Uterus (tissue), 2 donors: Measurements from ENCODE around the gene ERN2.

Experiments used
- POLR2A ChIP-seq, 2 donors: fragments of 450-650 bp; IDR thresholded peaks; one replicate each; pipeline ENCODE4 v1.6.1; 2016; ENCODE audit warnings: antibody characterized with exemption in 2 of 2, mild to moderate bottlenecking in 1 of 2, moderate library complexity in 1 of 2
- TF ChIP-seq, protein P1 (sequence below), 4 experiments: fragments of 200-600 bp in 2 of 4; fragments of 450-650 bp in 2 of 4; sonication (generic) in 2 of 4; IDR thresholded peaks; one replicate each; pipeline ENCODE4 v1.5.1; 2016 to 2019; ENCODE audit warnings: antibody characterized with exemption in 4 of 4, mild to moderate bottlenecking in 2 of 4, moderate library complexity in 1 of 4

DNA sequence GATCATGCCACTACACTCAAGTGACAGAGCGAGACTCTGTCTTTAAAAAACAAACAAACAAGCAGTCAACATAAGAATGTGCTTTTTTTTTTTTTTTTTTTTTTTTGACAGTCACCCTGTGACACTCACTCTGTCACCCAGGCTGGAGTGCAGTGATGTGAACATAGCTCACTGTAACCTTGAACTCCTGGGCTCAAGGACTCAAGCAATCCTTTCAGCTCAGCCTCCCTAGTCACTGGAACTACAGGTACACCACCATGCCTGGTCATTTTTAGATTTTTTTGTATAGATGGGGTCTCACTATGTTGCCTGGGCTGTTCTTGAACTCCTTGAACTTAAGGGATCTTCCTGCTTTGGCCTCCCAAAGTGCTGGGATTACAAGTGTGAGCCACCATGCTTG is 26.5 kb upstream of the ERN2 start:
- TF ChIP-seq, protein P1, sequence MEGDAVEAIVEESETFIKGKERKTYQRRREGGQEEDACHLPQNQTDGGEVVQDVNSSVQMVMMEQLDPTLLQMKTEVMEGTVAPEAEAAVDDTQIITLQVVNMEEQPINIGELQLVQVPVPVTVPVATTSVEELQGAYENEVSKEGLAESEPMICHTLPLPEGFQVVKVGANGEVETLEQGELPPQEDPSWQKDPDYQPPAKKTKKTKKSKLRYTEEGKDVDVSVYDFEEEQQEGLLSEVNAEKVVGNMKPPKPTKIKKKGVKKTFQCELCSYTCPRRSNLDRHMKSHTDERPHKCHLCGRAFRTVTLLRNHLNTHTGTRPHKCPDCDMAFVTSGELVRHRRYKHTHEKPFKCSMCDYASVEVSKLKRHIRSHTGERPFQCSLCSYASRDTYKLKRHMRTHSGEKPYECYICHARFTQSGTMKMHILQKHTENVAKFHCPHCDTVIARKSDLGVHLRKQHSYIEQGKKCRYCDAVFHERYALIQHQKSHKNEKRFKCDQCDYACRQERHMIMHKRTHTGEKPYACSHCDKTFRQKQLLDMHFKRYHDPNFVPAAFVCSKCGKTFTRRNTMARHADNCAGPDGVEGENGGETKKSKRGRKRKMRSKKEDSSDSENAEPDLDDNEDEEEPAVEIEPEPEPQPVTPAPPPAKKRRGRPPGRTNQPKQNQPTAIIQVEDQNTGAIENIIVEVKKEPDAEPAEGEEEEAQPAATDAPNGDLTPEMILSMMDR (IDR thresholded peaks at IDR 0.05) = no peak
- TF ChIP-seq POLR2A (IDR thresholded peaks at IDR 0.05) = no peak
